Caki2 (cell line): ENCODE data around the gene ABLIM2. TPM values are rescaled to one million over a fixed set of nuclear protein-coding genes. Genes with fewer than 3 reads are reported as not detected.

Source experiments
- DNase-seq: peaks from one replicate; pipeline ENCODE4 v3.0.0-alpha.2; 2015; ENCODE audit warnings: low read depth
- in situ Hi-C: cut with HindIII; loops from 2 replicates; pipeline ENCODE4 v1.10.0; 2016; ENCODE audit warnings: low sequenced_read_pairs, low pct_unique_long_range_greater_than_20kb, mixed read lengths
- total RNA-seq: library from RNA; depleted of rRNA; stranded (reverse); fragments of >200 nt; shearing (Covaris generic); gene quantifications from 2 replicates; pipeline ENCODE4 v1.2.3, GENCODE V29; 2014; ENCODE audit warnings: low replicate concordance

ABLIM2 gene
- total RNA-seq, 1 experiment from 2014 or later: 2.1 TPM

GRCh38 chr4:8179771-8180170, 21.2 kb upstream of the ABLIM2 start:
- in situ Hi-C loops: no loop called here
- DNase-seq: no peak

- in situ Hi-C loops: no loop called here
- no peak for DNase-seq
Observed at GRCh38 chr4:8179074-8179473, 20.5 kb upstream of the ABLIM2 start.

DNA sequence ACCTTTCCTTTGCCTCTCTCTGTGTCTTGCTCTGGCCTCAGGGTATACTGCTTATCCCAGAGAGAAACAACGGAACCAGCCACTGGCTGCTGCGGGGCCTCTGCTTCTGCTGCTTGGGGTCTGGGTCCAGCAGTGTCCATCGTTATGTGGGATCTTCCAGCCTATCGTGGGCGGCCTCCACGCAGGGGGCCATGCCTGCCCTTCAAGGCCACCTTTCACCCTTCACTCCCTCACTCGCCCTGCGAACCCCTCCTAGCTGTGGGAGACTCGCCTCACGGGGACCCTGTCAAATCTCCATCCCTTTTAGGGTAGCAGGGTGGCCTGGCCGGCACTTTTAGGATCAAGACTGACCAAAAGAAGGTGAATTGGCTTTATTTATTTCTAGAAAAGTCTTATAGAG, 19.3 kb upstream of the ABLIM2 start:
- in situ Hi-C loops: no loop called here

GRCh38 chr4:8177552-8177951, 18.9 kb upstream of the ABLIM2 start:
- no peak for DNase-seq
- in situ Hi-C loops: no loop called here

More for the DNA sequence above, 19.3 kb upstream of the ABLIM2 start:
- no peak for DNase-seq

GRCh38 chr4:8176547-8177399, 18.2 kb upstream of the ABLIM2 start:
- peak; percentile 37 for DNase-seq
- in situ Hi-C loops: no loop called here

GRCh38 chr4:8175686-8176085, 17.1 kb upstream of the ABLIM2 start:
- in situ Hi-C loops: no loop called here

GRCh38 chr4:8174970-8175369, 16.4 kb upstream of the ABLIM2 start:
- in situ Hi-C loops: no loop called here
- no peak for DNase-seq

More at GRCh38 chr4:8175686-8176085, 17.1 kb upstream of the ABLIM2 start:
- no peak for DNase-seq

DNA sequence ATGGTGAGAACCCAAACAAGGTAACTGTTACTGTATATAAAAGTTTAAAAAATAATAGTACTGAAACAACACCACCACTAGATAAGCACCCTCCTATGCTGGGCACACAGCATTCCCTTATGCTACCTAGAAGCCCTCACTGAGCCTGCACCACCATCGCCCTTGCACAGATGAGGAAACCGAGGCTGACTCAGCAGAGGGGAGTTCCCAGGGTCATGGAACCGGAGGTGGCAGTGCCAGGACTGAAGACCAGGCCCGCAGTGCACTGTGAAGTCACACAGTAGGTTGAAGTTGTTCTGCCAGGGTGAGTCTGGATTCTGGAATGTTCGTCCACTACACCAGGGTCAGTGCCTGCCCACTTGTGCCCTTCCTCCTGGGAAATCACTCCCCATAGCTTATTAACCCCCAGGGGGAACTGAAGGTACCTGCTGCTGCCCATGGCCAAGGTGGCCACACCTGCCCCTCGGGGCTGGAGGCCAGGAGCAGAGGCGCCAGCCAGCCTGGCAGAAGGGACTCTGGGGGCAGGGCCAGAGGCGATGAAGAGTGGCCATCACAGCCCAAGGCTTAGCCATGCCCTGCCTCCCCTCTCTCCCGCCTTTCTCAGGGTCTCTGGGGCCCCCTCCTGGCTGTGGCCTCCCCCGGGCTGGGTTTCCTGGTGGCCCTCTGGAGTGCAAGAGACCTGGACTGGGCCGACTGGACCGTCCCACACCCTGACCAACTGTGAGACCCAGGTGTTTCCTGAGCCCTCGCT, 15.1 kb upstream of the ABLIM2 start:
- in situ Hi-C loops: no loop called here
- no peak for DNase-seq

DNA sequence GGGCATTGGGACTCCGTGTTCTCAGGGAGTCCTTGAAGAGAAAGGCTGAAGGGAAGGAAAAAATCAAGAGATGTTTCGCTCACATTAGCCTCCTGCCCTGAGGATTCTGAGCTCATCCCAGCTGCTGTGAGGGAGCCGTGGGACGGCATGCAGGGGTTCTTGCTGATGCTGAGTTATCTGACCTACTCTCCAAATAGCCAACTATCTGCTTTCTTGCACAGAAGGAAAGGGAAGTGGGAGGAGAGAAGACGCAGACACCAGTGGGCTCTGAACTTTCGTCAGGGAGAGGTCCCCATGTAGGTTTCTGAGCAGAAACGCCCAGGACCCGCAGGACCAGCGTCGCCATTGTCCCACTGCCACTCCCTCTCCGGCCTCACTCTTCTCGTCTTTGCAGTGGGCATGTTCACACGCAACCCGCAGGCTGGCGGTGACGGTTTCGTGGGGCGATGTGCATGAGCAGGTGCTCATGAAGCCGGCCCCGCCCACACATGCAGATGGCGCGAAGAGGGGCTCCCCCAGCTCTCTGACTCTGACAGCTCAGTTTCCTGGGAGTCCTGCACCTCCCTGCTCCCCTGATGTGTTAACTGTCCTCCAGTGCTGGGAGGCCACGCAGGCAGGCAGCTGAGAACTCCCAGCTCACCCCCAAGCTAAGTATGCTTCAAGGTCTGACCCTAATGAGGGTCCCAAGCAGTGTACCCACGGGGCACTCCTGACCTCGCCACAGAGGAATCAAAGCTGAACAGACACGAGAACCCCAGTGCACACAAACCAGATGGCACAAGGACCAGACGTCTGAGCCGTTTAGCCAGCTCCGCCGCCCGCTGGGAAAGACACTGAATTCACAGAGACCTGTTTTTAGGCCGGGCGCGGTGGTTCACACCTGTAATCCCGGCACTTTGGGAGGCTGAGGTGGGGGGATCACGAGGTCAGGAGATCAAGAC, 13.6 kb upstream of the ABLIM2 start:
- in situ Hi-C loops: no loop called here
- no peak for DNase-seq

GRCh38 chr4:8171266-8171665, 12.7 kb upstream of the ABLIM2 start:
- no peak for DNase-seq
- in situ Hi-C loops: no loop called here

DNA sequence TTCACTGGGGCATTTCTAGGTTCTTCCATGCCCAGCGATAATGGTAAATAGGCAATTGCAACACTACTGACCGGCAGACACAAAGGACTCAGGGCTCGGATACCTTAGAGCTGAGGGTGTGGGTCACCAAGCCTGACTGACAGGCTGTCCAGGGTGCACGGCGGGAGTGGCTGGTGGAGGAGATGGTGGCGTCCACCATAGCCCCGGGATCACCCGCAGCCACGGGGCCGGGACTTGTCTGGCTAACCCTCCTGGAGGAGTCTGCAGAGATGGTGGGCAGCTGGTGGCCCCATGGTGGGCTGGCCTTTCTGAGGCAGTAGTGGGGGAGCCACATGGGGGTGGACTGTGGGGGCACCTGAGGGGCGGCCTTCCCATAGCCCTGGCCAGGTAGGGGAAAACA, 11.7 kb upstream of the ABLIM2 start:
- in situ Hi-C loops: no loop called here
- no peak for DNase-seq

GRCh38 chr4:8169763-8170162, 11.2 kb upstream of the ABLIM2 start:
- DNase-seq: no peak
- in situ Hi-C loops: no loop called here

GRCh38 chr4:8168832-8169598, 10.4 kb upstream of the ABLIM2 start:
- in situ Hi-C loops: no loop called here

GRCh38 chr4:8168232-8168631, 9.6 kb upstream of the ABLIM2 start:
- in situ Hi-C loops: no loop called here
- DNase-seq: no peak

More at GRCh38 chr4:8168832-8169598, 10.4 kb upstream of the ABLIM2 start:
- DNase-seq: no peak

DNA sequence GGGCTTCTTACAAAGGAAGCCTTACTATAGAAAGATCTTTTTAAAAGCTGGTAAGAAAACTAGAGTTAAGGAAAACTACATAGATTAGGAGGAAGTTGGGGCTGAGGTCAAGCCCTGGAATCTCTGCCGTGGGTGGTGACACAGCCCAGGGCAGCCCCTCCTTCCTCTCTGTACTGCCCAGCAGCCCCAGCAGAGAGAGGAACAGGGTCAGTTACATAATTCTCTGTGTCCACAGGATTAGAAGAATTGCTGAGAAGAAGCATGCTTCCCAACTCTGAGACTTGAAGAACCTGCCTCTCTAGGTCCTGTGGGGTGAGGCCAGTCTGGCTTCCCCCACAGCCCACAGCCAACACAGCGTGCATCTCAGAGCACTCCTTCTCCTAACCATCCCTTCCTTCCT, 9.2 kb upstream of the ABLIM2 start:
- in situ Hi-C loops: no loop called here

DNA sequence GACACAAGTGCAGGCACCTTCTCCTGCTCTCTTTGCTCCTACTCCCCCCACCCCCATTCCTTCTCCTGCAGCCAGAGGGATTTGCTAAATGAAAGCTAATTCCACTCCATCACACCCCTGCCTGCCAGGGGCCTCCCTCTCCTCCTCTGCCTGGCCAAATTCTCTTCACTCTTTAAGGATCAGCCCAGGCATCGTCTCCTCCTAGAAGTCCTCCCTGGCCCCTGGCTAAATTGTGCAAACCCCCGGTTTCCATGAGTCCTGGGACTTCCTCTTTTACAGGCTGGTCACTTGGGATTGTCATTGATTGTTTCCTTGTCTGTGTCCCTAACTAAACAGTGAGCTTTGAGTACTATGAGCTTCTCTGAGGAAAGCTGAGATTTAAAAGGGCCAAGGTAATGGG, 8.7 kb upstream of the ABLIM2 start:
- no peak for DNase-seq
- in situ Hi-C loops: no loop called here

More for the DNA sequence above, 9.2 kb upstream of the ABLIM2 start:
- no peak for DNase-seq

DNA sequence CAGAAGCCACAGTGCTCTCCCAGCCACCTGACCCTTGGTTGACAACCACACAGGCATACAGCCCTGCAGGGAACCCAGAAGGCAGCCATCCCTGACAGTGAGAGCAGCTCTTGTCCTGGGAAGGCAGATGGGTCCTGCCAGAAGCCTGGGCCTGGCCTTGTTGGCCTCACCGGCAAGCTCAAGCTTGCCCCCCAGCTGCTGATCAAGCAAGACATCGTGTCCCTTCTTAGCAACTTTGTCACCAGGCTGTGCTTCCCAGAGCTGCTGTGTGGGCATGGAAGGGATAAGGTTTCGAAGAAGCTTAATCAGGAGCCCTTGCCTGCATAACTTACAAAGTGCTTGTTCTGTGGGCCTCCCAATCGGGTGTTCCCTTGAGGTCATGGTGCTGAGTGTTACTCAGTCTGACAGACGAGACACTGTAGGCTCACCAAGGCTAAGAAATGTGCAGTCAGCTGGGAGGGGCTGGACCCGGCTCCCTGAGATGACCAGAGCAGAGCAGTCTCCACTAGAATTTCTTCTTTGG, 6.8 kb upstream of the ABLIM2 start:
- DNase-seq: no peak
- in situ Hi-C loops: no loop called here

DNA sequence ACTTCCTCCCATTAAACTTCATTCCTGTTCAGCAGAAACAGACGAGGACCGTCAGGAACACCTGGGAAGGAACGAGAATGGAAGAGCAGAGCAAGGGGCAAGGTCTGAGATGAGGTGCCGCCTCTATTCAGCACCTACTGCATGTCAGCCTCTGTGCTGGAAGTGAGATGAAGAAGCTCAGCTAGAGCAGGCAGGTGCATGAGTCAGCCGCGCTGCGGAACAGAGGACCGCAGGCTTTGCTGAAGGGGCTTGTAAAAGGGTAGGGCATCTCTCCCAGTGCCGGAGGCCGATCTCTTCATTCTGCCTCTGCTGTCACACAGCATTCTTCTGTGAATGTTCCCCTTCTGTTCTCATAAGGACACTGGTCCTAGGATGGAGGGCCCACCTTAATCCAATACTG, 6.1 kb upstream of the ABLIM2 start:
- no peak for DNase-seq
- in situ Hi-C loops: no loop called here
